MCF 10A (cell line): ENCODE results near the gene TRIM77. TPM values are rescaled to one million over a fixed set of nuclear protein-coding genes. Genes with fewer than 3 reads are reported as not detected.
"Not testable (repeated sequence)": the region's sequence is repeated elsewhere in the genome, so short reads cannot be mapped to it uniquely, and the experiment has no call there.

ENCODE experiments used
- BruUV-seq: library from RNA; stranded (reverse); fragments of 400-500 nt; replicated peaks from 2 replicates; lab custom pipeline; 2021; lab: Mats Ljungman, UMichigan
- CTCF ChIA-PET: fragments of 300-600 bp; sonication (Branson Sonifier 250); formaldehyde crosslinking; extraction: SDS; loops from one replicate; lab custom pipeline; 2021; ENCODE audit warnings: antibody characterized with exemption, inconsistent platforms; lab: Yijun Ruan, JAX
- POLR2A ChIA-PET: fragments of 300-600, 350-650 bp; sonication (Branson Sonifier 250); formaldehyde crosslinking; extraction: SDS; loops from one replicate; lab custom pipeline; 2020; ENCODE audit warnings: antibody characterized with exemption, inconsistent platforms; lab: Yijun Ruan, JAX
- DNase-seq: peaks from one replicate; pipeline ENCODE4 v3.0.0-alpha.2; 2018; ENCODE audit not compliant: unreplicated experiment
- H3K27ac Mint-ChIP-seq: one replicate; pipeline ENCODE4 v1.8.0; 2022; ENCODE audit warnings: mild to moderate bottlenecking, low read depth, mixed read lengths; ENCODE audit not compliant: unreplicated experiment
- H3K27me3 Mint-ChIP-seq: one replicate; pipeline ENCODE4 v1.8.0; 2022; ENCODE audit warnings: mixed read lengths; ENCODE audit not compliant: insufficient read depth, unreplicated experiment
- H3K36me3 Mint-ChIP-seq: one replicate; pipeline ENCODE4 v1.8.0; 2022; ENCODE audit warnings: mild to moderate bottlenecking, moderate library complexity, mixed read lengths; ENCODE audit not compliant: insufficient read depth, unreplicated experiment
- H3K4me1 Mint-ChIP-seq: one replicate; pipeline ENCODE4 v1.8.0; 2022; ENCODE audit warnings: mixed read lengths; ENCODE audit not compliant: insufficient read depth, unreplicated experiment
- H3K4me3 Mint-ChIP-seq: one replicate; pipeline ENCODE4 v1.8.0; 2022; ENCODE audit warnings: mild to moderate bottlenecking, moderate library complexity, mixed read lengths; ENCODE audit not compliant: unreplicated experiment
- H3K9me3 Mint-ChIP-seq: one replicate; pipeline ENCODE4 v1.8.0; 2022; ENCODE audit warnings: mixed read lengths; ENCODE audit not compliant: unreplicated experiment
- intact Hi-C: fragments of 100-400 bp; cut with micrococcal nuclease; formaldehyde crosslinking; loops from 2 replicates; pipeline ENCODE4 v1.14.1; 2022
- total RNA-seq: library from RNA; stranded (reverse); gene quantifications from 2 replicates; pipeline ENCODE4 v1.2.3, GENCODE V29; 2022
- TF ChIP-seq, protein P1 (sequence below): fragments of 200-600 bp; IDR thresholded peaks from one replicate; pipeline ENCODE4 v1.8.0; 2022; ENCODE audit warnings: antibody characterized with exemption, mild to moderate bottlenecking; ENCODE audit not compliant: unreplicated experiment

TRIM77 gene
- total RNA-seq, 1 experiment from 2014 or later, result not detected

DNA sequence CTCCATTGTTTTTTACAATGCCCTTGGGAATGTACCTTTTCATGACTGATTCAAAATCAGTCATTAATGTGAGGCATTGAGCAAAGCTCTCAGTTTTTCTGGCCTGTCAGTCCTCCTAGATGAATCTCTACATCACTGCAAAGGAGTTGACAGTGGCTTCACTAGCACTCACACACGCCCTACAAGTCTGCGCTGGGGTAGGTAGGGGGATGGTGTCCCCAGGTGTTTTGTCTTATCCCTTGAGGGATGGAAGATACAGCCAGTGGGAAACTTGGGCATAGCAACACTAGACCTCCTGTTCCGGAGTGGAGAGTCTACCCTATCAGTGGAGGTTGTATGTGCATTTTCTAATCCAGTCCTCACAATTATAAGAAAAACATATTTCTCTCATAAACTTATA, 27.0 kb downstream of the TRIM77 start:
- H3K4me1 Mint-ChIP-seq, result no peaks in the 10 kb centered on the region
- no peaks in the 10 kb centered on the region for H3K9me3 Mint-ChIP-seq
- peaks cover 26% of the 10 kb centered on the region for H3K27me3 Mint-ChIP-seq
- no peak for DNase-seq
- H3K27ac Mint-ChIP-seq, result no peak overlapping the region
- no peaks in the 10 kb centered on the region for H3K36me3 Mint-ChIP-seq
- intact Hi-C loops, result no loop called here
- ChIA-PET POLR2A (no interaction called here), CTCF (no interaction called here)
- TF ChIP-seq, protein P1, sequence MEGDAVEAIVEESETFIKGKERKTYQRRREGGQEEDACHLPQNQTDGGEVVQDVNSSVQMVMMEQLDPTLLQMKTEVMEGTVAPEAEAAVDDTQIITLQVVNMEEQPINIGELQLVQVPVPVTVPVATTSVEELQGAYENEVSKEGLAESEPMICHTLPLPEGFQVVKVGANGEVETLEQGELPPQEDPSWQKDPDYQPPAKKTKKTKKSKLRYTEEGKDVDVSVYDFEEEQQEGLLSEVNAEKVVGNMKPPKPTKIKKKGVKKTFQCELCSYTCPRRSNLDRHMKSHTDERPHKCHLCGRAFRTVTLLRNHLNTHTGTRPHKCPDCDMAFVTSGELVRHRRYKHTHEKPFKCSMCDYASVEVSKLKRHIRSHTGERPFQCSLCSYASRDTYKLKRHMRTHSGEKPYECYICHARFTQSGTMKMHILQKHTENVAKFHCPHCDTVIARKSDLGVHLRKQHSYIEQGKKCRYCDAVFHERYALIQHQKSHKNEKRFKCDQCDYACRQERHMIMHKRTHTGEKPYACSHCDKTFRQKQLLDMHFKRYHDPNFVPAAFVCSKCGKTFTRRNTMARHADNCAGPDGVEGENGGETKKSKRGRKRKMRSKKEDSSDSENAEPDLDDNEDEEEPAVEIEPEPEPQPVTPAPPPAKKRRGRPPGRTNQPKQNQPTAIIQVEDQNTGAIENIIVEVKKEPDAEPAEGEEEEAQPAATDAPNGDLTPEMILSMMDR, result no peak
- BruUV-seq, result no TSS peak
- no peak overlapping the region for H3K4me3 Mint-ChIP-seq

DNA sequence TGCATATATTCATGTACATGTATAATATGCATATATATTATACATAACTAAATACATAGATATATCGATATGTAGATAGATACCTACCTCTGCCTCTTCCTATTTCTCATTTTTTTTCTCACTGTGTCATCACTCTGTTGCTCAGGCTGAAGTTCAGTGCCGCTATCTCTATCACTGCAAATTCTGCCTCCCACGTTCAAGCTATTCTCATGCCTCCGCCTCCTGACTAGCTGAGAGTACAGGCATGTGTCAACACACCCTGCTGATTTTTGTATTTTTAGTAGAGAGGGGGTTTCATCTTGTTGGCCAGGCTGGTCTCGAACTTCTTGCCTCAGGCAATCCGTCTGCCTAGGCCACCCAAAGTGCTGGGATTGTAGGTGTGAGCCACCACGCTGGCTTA, 31.3 kb downstream of the TRIM77 start:
- H3K9me3 Mint-ChIP-seq, POLR2A ChIA-PET, H3K27ac Mint-ChIP-seq, H3K4me3 Mint-ChIP-seq, BruUV-seq, CTCF ChIA-PET, H3K36me3 Mint-ChIP-seq, H3K4me1 Mint-ChIP-seq, DNase-seq, intact Hi-C loops: not testable (repeated sequence)
- H3K27me3 Mint-ChIP-seq, result peaks cover 26% of the 10 kb centered on the region

DNA sequence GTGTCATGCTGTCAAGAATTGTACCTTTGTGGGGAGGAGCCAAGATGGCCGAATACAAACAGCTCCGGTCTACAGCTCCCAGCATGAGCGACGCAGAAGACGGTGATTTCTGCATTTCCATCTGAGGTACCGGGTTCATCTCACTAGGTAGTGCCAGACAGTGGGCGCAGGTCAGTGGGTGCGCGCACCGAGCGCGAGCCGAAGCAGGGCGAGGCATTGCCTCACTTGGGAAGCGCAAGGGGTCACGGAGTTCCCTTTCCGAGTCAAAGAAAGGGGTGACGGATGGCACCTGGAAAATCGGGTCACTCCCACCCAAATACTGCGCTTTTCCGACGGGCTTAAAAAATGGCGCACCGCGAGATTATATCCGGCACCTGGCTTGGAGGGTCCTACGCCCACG, 34.1 kb downstream of the TRIM77 start:
- CTCF ChIA-PET, POLR2A ChIA-PET, H3K4me1 Mint-ChIP-seq, BruUV-seq, H3K4me3 Mint-ChIP-seq, DNase-seq, H3K27ac Mint-ChIP-seq, intact Hi-C loops, H3K9me3 Mint-ChIP-seq, H3K36me3 Mint-ChIP-seq: not testable (repeated sequence)
- peaks cover 26% of the 10 kb centered on the region for H3K27me3 Mint-ChIP-seq

DNA sequence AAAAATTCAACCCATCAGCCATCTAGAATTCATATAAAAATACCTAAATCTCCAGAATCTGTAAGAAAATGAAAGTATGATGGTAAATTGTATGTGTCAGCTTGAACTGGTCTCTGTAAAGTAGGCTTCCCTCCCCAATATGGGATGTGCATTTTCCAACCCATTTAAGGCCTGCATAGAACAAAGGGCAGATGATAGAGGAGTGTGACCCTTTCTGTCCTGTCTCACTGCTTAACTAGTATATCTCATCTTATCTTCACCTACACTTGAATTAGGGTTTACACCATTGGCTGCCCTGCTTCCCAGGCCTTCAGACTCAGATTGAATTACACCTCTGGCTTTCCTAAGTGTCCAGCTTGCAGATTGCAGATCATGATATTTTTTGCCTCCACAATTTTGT, 40.7 kb downstream of the TRIM77 start:
- H3K36me3 Mint-ChIP-seq, intact Hi-C loops, POLR2A ChIA-PET, H3K4me1 Mint-ChIP-seq, H3K27me3 Mint-ChIP-seq, H3K9me3 Mint-ChIP-seq, H3K4me3 Mint-ChIP-seq, CTCF ChIA-PET, DNase-seq, BruUV-seq, H3K27ac Mint-ChIP-seq: not testable (repeated sequence)

Other genes starting within 250 kb of the TRIM77 start
- gene NOX4, start 218.9 kb upstream of the TRIM77 start, total RNA-seq, result not detected in 2 replicates
- not detected in 2 replicates for gene TRIM49, start 98.3 kb downstream of the TRIM77 start, total RNA-seq
- not detected in 2 replicates for gene TRIM64B, start 168.2 kb downstream of the TRIM77 start, total RNA-seq
- gene TRIM49D1, start 211.9 kb downstream of the TRIM77 start, total RNA-seq, result not detected in 2 replicates
- gene TRIM49D2, start 213.8 kb downstream of the TRIM77 start, total RNA-seq, result not detected in 2 replicates